Thyroid gland (tissue), 4 donors: ENCODE results near the gene LLCFC1. TPM values are rescaled to one million over a fixed set of nuclear protein-coding genes. Genes with fewer than 3 reads are reported as not detected.

ENCODE experiments used
- DNase-seq, 2 donors: peaks; one replicate each; pipeline ENCODE4 v3.0.0-alpha.2; 2019
- H3K27ac ChIP-seq, 3 donors: fragments of 200-600 bp; sonication (generic); 1 replicate in 2 of 3; 2 replicates in 1 of 3; pipeline ENCODE4 v1.5.1; 2016 to 2019; ENCODE audit warnings: mild to moderate bottlenecking in 1 of 3, moderate library complexity in 1 of 3
- H3K27me3 ChIP-seq: fragments of 200-600 bp; sonication (generic); one replicate; pipeline ENCODE4 v1.5.1; 2019
- H3K36me3 ChIP-seq, 2 donors: fragments of 200-600 bp; sonication (generic); one replicate each; pipeline ENCODE4 v1.5.1; 2016 to 2019
- H3K4me1 ChIP-seq, 2 donors: fragments of 200-600 bp; sonication (generic); one replicate each; pipeline ENCODE4 v1.5.1; 2017 to 2019
- H3K4me3 ChIP-seq, 3 donors: fragments of 200-600 bp; sonication (generic); replicated peaks in 1 of 3; 1 replicate in 2 of 3; 2 replicates in 1 of 3; pipeline ENCODE4 v1.5.1; 2016; ENCODE audit warnings: mild to moderate bottlenecking in 1 of 3
- H3K9me3 ChIP-seq: fragments of 200-600 bp; sonication (generic); one replicate; pipeline ENCODE4 v1.5.1; 2017
- POLR2A ChIP-seq, 2 donors: fragments of 450-650 bp; IDR thresholded peaks; one replicate each; pipeline ENCODE4 v1.6.1; 2017; ENCODE audit warnings: antibody characterized with exemption in 2 of 2, mild to moderate bottlenecking in 2 of 2, moderate library complexity in 1 of 2
- WGBS, 2 donors: methylation state at CpG; one replicate each; pipeline ENCODE4 v1.1.5; 2017; 5-methylcytosine and 5-hydroxymethylcytosine counted together
- intact Hi-C: fragments of 100-400 bp; cut with DNase I; formaldehyde crosslinking; loops from one replicate; pipeline ENCODE4 v1.15.1; 2023
- total RNA-seq, 4 donors: library from RNA; depleted of rRNA; stranded (reverse); fragments of >200 nt; gene quantifications; one replicate each; pipeline ENCODE4 v1.2.3, GENCODE V29; 2016
- TF ChIP-seq, protein P1 (sequence below), 6 experiments: fragments of 200-600 bp in 3 of 6; fragments of 450-650 bp in 3 of 6; sonication (generic) in 3 of 6; IDR thresholded peaks; one replicate each; pipeline ENCODE4 v1.5.1; 2016 to 2019; ENCODE audit warnings: antibody characterized with exemption in 6 of 6, mild to moderate bottlenecking in 2 of 6, inconsistent platforms in 1 of 6, moderate library complexity in 1 of 6

LLCFC1 gene
- total RNA-seq, 4 donors from 2014 or later = 0.67 TPM; not detected in 3

GRCh38 chr7:142894112-142894984 is 44.9 kb upstream of the LLCFC1 start:
- WGBS, 2 donors = 81 to 83% methylated on average over 12 of the region's 12 CpGs

DNA sequence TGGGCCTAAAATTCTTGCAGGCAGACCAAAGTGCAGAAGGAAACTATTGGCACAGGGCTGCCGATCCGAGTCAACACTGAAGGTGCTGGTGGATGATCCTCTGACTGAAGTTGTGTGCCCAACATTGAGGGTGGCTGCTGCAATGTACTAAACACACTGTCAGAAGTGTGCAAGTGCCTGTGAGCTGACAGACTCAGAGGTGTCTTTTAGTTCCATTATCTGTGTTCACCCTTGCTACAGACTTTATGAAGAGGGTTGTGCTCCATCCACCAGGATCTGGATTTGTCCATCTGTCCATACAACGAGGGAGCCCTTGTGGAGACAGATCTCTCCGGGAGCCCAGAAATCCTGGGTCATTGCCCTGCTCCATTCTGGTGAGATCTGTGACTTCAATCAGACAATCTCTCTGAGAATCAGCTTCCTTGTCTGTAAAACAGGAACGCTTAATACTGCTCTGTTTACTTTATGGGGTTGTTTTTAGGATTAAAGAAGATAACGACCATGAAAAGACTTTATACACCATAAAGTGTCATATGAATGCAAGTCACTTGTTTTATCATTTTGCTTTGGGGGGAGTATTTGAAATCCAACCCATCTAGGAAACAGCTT is 44.2 kb upstream of the LLCFC1 start:
- Histone ChIP-seq H3K4me1 (peaks cover 0 to 12% of the 10 kb centered on the region in 2 donors), H3K9me3 (no peaks in the 10 kb centered on the region), H3K27ac (no peak overlapping the region), H3K4me3 (no peak overlapping the region), H3K36me3 (no peaks in the 10 kb centered on the region), H3K27me3 (no peaks in the 10 kb centered on the region)
- WGBS, 2 donors = 81 to 90% methylated on average over 6 of the region's 6 CpGs
- TF ChIP-seq, protein P1, sequence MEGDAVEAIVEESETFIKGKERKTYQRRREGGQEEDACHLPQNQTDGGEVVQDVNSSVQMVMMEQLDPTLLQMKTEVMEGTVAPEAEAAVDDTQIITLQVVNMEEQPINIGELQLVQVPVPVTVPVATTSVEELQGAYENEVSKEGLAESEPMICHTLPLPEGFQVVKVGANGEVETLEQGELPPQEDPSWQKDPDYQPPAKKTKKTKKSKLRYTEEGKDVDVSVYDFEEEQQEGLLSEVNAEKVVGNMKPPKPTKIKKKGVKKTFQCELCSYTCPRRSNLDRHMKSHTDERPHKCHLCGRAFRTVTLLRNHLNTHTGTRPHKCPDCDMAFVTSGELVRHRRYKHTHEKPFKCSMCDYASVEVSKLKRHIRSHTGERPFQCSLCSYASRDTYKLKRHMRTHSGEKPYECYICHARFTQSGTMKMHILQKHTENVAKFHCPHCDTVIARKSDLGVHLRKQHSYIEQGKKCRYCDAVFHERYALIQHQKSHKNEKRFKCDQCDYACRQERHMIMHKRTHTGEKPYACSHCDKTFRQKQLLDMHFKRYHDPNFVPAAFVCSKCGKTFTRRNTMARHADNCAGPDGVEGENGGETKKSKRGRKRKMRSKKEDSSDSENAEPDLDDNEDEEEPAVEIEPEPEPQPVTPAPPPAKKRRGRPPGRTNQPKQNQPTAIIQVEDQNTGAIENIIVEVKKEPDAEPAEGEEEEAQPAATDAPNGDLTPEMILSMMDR (IDR thresholded peaks at IDR 0.05) = no peak
- TF ChIP-seq POLR2A (IDR thresholded peaks at IDR 0.05) = no peak
- no peak for DNase-seq
- intact Hi-C loops = no loop called here

More at GRCh38 chr7:142894112-142894984, 44.9 kb upstream of the LLCFC1 start:
- H3K4me3 ChIP-seq = no peak overlapping the region
- no peaks in the 10 kb centered on the region for H3K36me3 ChIP-seq
- no peak for DNase-seq
- H3K4me1 ChIP-seq = peaks cover 0 to 12% of the 10 kb centered on the region in 2 donors
- H3K9me3 ChIP-seq = no peaks in the 10 kb centered on the region
- TF ChIP-seq, protein P1 (IDR thresholded peaks at IDR 0.05) = no peak
- TF ChIP-seq POLR2A (IDR thresholded peaks at IDR 0.05) = no peak
- intact Hi-C loops = no loop called here
- H3K27me3 ChIP-seq = no peaks in the 10 kb centered on the region
- no peak overlapping the region for H3K27ac ChIP-seq

DNA sequence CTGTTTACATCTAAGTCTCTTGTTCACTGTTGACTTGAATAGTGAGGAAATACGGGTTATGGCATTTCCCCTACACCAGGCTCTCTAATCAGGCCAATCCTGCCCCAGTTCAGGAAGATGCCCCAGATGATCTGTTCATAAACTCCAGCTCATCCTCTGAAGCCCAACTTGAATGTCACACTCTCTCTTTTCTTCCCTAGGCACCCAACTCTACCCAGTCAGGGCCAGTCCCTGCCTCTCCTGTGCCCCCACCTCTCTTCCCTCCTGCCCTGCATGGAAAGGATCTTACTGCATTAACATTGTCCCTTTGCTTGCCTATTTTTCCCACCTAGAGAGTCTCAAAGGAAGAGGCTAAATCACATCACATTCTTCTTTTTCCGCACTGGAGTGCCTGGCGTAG is 43.1 kb upstream of the LLCFC1 start:
- TF ChIP-seq, protein P1 (IDR thresholded peaks at IDR 0.05) = no peak
- no peak for TF ChIP-seq POLR2A (IDR thresholded peaks at IDR 0.05)
- WGBS, 2 donors = 87 to 93% methylated on average over 3 of the region's 3 CpGs
- no peaks in the 10 kb centered on the region for H3K9me3 ChIP-seq
- H3K27me3 ChIP-seq = no peaks in the 10 kb centered on the region
- H3K4me3 ChIP-seq = no peak overlapping the region
- no peak for DNase-seq
- H3K36me3 ChIP-seq = no peaks in the 10 kb centered on the region
- peaks cover 0 to 12% of the 10 kb centered on the region in 2 donors for H3K4me1 ChIP-seq
- intact Hi-C loops = no loop called here
- no peak overlapping the region for H3K27ac ChIP-seq

DNA sequence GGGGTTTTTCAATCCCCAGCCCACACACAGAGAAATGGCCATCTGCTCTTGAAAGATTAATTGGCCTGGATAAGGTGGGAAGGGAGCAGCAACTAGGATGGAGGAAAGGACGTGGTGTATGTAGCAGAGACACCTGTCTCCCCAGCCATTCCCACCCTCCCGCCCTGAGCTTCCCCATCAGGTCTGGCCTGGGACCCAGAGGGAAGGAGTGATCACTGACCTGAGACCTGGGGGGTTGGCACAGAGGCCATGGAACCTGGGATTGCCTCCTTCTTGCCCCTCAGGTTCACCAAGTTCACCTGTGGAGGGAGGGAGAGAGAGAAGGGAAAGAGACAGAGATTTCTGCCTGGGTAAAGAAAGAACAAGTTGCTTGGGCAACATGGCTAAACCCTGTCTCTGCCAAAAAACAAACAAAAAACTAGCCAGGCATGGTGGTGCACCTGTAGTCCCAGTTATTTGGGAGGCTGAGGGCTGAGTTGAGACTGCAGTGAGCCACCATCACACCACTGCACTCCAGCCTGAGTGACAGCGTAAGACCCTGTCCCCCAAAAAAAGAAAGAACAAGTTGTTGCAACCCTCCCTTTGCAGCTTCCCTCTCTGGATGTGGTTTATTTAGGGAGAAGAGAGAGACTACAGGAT is 42.4 kb upstream of the LLCFC1 start:
- intact Hi-C loops = no loop called here
- Histone ChIP-seq H3K36me3 (no peaks in the 10 kb centered on the region), H3K27me3 (no peaks in the 10 kb centered on the region), H3K27ac (no peak overlapping the region), H3K4me1 (peaks cover 0 to 12% of the 10 kb centered on the region in 2 donors), H3K4me3 (no peak overlapping the region), H3K9me3 (no peaks in the 10 kb centered on the region)
- WGBS, 2 donors = 85 to 96% methylated on average over 3 of the region's 3 CpGs
- TF ChIP-seq, protein P1 (IDR thresholded peaks at IDR 0.05) = no peak
- TF ChIP-seq POLR2A (IDR thresholded peaks at IDR 0.05) = no peak
- no peak for DNase-seq
